ENCODE results near the gene AQP1.
A peak's percentile ranks its signal among the peaks of the same experiment; 100 is the strongest.

The AQP1 gene

DNA sequence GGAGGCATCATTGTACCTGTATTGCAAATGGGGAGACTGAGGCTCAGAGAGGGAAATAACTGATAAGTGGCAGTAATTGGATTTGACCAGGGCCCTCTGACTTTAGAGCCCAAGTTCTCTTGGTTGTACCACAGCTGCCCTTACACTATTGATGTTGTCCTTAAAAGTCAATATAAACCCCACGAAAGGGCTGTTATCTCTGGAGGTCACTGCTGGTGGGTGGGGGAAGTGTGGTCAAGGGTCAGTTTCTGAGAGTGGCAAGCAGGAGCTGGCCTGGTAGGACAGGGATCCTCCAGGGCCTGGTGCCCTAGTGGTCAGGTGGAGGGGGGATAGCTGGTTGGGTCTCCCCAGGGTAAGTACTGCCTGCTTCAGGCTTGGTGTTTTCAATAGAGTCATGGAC lies 44.2 kb upstream of the AQP1 start:
- DNase-seq = no peak
- Histone ChIP-seq H3K27me3 (ENCODE audit: insufficient read depth, low read length, poor library complexity) (no peaks in the 10 kb centered on the region), H3K27ac (ENCODE audit: low read length) (no peak overlapping the region), H3K9me3 (ENCODE audit: insufficient read depth, low read length, severe bottlenecking) (no peaks in the 10 kb centered on the region), H3K79me2 (ENCODE audit: insufficient read depth, low read length) (no peaks in the 10 kb centered on the region), H3K4me2 (ENCODE audit: insufficient read depth, low read length) (no peak overlapping the region), H4K20me1 (ENCODE audit: insufficient read depth, low read length) (no peaks in the 10 kb centered on the region), H3K36me3 (ENCODE audit: insufficient read depth, low read length) (no peaks in the 10 kb centered on the region), H3K4me1 (ENCODE audit: insufficient read depth, low read length) (no peaks in the 10 kb centered on the region), H3K9ac (ENCODE audit: low read depth, low read length) (no peak overlapping the region), H3K4me3 (ENCODE audit: low read depth in 1 of 2, low read length in 2 of 2) (no peak overlapping the region), H2AFZ (ENCODE audit: low read depth, low read length) (no peak overlapping the region)
- no peak for ATAC-seq (ENCODE audit: insufficient read depth, low read depth)
- TF ChIP-seq, protein P1, sequence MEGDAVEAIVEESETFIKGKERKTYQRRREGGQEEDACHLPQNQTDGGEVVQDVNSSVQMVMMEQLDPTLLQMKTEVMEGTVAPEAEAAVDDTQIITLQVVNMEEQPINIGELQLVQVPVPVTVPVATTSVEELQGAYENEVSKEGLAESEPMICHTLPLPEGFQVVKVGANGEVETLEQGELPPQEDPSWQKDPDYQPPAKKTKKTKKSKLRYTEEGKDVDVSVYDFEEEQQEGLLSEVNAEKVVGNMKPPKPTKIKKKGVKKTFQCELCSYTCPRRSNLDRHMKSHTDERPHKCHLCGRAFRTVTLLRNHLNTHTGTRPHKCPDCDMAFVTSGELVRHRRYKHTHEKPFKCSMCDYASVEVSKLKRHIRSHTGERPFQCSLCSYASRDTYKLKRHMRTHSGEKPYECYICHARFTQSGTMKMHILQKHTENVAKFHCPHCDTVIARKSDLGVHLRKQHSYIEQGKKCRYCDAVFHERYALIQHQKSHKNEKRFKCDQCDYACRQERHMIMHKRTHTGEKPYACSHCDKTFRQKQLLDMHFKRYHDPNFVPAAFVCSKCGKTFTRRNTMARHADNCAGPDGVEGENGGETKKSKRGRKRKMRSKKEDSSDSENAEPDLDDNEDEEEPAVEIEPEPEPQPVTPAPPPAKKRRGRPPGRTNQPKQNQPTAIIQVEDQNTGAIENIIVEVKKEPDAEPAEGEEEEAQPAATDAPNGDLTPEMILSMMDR (IDR thresholded peaks at IDR 0.05; ENCODE audit: borderline replicate concordance, extremely low read depth, low read length, poor library complexity, severe bottlenecking) = no peak
- TF ChIP-seq EZH2 (IDR thresholded peaks at IDR 0.05; ENCODE audit: borderline replicate concordance, low read depth, low read length, severe bottlenecking) = no peak

DNA sequence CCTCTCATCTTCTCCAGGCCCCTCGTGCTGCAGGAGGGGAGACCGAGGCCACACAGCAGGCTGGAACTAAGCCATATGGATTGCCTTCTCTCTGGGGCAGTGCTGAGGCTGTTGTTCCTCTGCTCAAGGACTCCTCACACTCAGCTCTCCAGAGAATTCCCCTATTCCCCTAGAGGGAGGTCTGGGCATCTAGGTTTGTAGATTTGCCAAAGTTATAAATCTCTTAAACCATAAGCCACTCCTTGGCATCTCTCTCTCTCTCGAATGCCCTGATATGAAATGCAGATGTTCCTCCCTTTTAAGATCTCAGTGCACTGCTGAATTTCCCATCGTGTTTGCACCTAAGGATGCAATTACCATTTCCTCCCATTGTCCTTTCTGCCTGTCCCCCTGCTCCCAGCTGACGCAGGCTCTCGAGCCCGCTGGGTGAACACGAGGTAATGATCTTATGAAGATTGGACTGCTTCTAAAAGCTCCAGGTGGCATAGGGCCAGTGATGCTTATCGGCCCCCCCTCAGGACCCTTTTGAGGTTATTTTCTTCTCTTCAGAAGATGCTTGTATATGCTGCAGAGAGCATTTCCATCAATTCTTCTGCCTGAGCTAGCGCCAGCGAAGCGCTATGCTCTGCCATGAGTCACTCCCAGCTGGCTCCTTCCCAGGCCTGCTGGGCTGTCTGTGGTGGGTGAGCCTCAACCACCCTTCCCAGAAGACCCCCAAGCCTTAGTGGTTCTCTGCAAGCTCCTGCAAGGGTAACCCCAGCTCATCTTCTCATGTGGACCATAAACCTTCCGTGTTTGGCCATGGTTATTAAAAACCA lies 41.6 kb upstream of the AQP1 start:
- ATAC-seq (ENCODE audit: insufficient read depth, low read depth) (peak; percentile 45; the same call in 1 of the 3 replicates), DNase-seq (peak; percentile 9)
- no peaks in the 10 kb centered on the region for H3K27me3 ChIP-seq (ENCODE audit: insufficient read depth, low read length, poor library complexity)
- H2AFZ ChIP-seq (ENCODE audit: low read depth, low read length) = no peak overlapping the region
- H3K79me2 ChIP-seq (ENCODE audit: insufficient read depth, low read length) = no peaks in the 10 kb centered on the region
- H3K4me2 ChIP-seq (ENCODE audit: insufficient read depth, low read length) = no peak overlapping the region
- H3K9me3 ChIP-seq (ENCODE audit: insufficient read depth, low read length, severe bottlenecking) = no peaks in the 10 kb centered on the region
- no peak overlapping the region for H3K9ac ChIP-seq (ENCODE audit: low read depth, low read length)
- no peaks in the 10 kb centered on the region for H3K36me3 ChIP-seq (ENCODE audit: insufficient read depth, low read length)
- H4K20me1 ChIP-seq (ENCODE audit: insufficient read depth, low read length) = no peaks in the 10 kb centered on the region
- no peaks in the 10 kb centered on the region for H3K4me1 ChIP-seq (ENCODE audit: insufficient read depth, low read length)
- H3K27ac ChIP-seq (ENCODE audit: low read length) = no peak overlapping the region
- no peak for TF ChIP-seq EZH2 (IDR thresholded peaks at IDR 0.05; ENCODE audit: borderline replicate concordance, low read depth, low read length, severe bottlenecking)
- TF ChIP-seq, protein P1 (IDR thresholded peaks at IDR 0.05; ENCODE audit: borderline replicate concordance, extremely low read depth, low read length, poor library complexity, severe bottlenecking) = no peak
- H3K4me3 ChIP-seq (ENCODE audit: low read depth in 1 of 2, low read length in 2 of 2) = no peak overlapping the region

- H3K4me2 ChIP-seq (ENCODE audit: insufficient read depth, low read length) = no peak overlapping the region
- TF ChIP-seq, protein P1 (IDR thresholded peaks at IDR 0.05; ENCODE audit: borderline replicate concordance, extremely low read depth, low read length, poor library complexity, severe bottlenecking) = no peak
- TF ChIP-seq EZH2 (IDR thresholded peaks at IDR 0.05; ENCODE audit: borderline replicate concordance, low read depth, low read length, severe bottlenecking) = no peak
- H3K36me3 ChIP-seq (ENCODE audit: insufficient read depth, low read length) = no peaks in the 10 kb centered on the region
- no peak overlapping the region for H3K4me3 ChIP-seq (ENCODE audit: low read depth in 1 of 2, low read length in 2 of 2)
- no peak overlapping the region for H3K9ac ChIP-seq (ENCODE audit: low read depth, low read length)
- H3K9me3 ChIP-seq (ENCODE audit: insufficient read depth, low read length, severe bottlenecking) = no peaks in the 10 kb centered on the region
- DNase-seq (no peak), ATAC-seq (ENCODE audit: insufficient read depth, low read depth) (no peak)
- H3K27me3 ChIP-seq (ENCODE audit: insufficient read depth, low read length, poor library complexity) = no peaks in the 10 kb centered on the region
- no peaks in the 10 kb centered on the region for H3K4me1 ChIP-seq (ENCODE audit: insufficient read depth, low read length)
- no peaks in the 10 kb centered on the region for H3K79me2 ChIP-seq (ENCODE audit: insufficient read depth, low read length)
- no peak overlapping the region for H3K27ac ChIP-seq (ENCODE audit: low read length)
- no peak overlapping the region for H2AFZ ChIP-seq (ENCODE audit: low read depth, low read length)
- H4K20me1 ChIP-seq (ENCODE audit: insufficient read depth, low read length) = no peaks in the 10 kb centered on the region
These were observed 40.7 kb upstream of the AQP1 start for GRCh38 chr7:30870821-30871518.

Data from DND-41 (cell line).